GM21825 (cell line): Measurements from ENCODE around the gene NOTO.

Source experiments
- ATAC-seq: cut with Tn5 transposase; IDR thresholded peaks from one replicate; pipeline ENCODE4 v1.9.1; 2021; ENCODE audit warnings: mild to moderate bottlenecking, moderate library complexity; ENCODE audit not compliant: unreplicated experiment

Gene NOTO

DNA sequence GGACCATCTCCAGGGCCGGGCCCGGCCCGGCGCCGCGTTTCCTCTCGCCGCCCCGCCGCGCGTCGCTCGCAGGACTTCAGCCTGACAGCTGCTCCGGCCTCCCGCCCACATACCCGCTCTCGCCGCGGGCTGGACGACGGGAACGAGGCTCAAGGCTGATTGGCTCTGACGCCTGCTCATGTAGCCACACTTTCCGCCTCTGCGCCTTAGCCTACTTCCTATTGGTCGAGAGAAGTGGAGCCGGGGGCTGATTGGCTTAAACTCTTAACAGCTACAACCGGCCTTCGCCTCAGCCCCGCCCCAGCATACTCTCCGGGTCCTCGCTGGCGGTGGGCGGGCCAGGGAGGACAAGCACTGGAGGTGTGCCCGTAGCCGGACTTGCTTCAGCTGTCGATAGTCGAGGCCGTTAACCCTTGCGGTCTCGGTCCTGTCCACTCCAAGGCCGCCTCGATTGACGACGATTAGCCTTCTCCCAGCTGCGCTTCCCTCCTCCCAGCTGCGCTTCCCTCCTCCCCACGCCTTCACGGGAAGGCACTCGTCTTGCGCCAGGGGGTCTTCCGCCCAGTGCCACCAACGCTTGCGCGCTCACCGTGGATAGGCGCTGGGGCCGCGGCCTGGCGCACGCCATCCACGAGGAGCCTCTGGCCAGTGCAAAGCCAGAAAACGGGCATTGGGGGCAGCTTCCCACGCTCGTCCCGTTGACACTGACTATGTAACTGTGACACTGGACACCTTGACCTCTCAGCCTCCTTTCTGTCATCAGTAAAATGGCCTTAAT lies 31.0 kb downstream of the NOTO start, which contains the start of gene PRADC1:
Gene PRADC1 (minus strand): TSS at position 86 of the 778 bp plus-strand sequence. CDS start 79 bp downstream, at position 7.
- peak; percentile 87 for ATAC-seq

DNA sequence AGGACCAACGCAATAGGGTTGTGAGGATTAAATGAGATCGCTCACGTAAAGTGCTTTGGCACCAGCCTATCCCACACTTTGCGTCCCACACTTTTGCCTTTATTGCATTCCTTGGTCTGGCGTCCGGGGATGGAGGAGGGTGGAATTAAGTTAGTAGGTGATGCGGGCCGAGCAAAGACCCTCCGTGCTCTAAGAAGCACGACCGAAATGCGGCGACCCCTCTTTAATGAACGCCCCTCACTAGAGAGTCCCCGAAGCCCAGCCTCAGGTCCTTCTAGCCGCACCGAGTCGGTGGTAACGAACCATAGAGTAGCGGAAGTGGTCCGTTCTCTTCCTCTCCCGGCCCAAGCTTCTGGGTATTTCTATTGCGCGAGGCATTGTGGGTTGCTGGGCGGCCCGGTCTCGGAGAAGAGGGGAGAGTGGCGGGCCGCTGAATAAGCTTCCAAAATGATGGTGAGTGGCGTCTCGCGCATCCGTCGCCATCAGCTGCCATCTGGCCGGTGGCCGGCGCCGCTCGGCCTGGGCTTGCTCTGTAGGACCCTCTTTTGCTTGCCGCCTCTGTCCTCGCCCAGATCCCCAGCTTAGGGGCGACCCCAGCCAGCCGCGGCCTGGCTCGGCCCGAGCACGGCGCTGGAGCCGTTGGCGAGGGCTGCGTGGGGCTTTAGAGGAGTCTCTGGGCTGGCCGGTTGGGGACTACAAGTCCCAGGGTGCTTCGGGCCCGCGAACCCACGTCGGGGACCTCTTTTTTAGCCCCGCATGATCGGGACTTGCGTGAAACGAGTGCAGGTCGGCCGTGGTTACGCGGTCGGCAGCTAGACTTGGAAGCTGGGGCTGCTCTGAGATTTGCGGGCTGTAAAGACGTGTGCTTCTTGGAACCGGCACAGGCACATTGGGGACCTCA lies 31.8 kb downstream of the NOTO start, which contains the start of gene CCT7:
Gene CCT7 (plus strand): TSS at position 377 of the 901 bp plus-strand sequence. CDS start 71 bp downstream, at position 448.
- peak; percentile 60 for ATAC-seq

DNA sequence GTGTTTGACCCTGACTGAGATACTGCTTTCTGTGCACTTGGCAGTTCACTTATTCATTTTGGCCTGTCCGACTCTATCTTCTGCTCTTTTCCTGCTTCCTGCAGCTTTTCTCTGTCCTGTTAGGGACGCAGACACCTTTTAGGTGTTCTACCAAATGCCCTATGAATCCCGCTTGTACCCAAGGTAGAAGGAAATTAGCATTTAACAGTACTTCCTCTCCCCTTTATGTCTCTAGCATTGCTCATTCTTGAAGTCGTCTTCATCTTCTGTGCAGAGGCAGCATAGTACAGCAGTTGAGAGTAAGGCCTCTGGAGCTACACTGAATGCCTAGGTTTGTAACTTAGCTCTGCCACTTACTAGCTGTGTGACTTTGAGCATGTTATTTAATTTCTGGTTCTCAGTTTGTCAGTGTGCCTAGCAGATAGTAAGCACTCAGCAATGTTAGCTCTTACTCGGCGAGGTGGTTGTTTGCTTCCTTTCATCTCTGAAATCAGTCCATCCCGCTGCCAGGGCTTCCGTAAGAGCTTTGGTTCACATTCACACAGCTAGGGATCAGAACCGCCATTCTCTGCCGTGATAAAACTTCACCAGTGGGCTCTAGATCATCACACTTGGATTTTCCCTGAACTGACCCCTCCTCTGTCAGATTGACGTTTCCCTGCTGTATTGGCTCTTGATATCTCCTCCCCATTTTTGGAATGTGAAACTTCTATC lies 33.1 kb downstream of the NOTO start:
- ATAC-seq: no peak

DNA sequence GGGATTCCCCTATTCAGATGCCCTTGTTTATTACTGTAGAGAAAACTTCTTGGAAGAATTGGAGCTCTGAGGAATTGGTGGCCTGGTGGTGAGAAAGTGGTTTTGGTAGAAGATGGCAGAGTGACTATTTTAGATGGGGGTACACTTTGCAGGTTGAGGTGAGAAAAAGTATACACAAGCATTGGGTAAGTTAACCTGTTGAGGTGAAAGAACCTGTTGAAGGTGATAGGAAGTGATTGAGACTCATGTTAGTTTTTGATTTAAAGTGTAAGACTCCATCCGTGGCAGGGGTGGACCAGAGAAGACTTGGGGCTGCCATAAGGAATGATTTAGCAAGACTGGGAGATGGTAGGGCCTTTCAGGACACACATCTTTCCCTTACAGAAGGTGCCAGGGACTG lies 34.8 kb downstream of the NOTO start:
- no peak for ATAC-seq

DNA sequence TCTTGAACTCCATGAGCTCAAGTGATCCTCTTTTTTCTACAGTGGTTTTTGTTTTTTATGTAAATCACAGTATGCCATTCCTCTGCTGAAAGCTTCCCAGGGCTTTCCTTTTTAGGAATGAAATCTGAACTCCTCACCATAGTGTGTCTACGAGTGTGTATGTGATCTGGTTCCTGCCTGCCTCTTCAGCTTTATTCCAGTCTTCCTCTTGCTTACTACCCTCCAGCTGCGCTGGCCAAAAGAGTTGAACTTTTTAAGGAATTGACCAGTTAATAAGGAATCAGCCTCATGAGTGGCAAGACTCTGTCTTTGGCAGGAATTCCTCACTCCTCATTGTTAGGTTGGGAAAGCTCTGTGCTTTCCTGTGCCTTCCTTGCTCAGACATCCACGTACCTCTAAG lies 35.8 kb downstream of the NOTO start:
- no peak for ATAC-seq

DNA sequence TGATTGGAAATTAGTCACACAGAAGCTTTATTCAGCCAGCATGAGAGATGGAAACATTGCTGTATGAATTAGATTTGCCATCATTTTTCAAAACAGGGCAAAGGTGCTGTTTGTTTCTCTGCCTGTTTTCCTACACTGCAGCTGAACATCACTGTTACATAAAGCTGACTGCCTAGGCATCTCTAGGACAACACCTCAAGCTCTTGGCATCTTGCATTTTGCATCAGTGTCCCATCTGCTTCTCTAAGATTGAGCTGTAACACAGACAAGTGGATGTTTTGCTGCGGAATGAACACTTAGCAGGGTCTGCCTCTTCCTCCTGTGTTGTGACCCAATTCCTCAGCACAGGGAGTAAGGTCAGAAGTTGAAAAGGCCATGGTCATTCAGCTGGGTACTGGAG lies 36.6 kb downstream of the NOTO start:
- ATAC-seq: no peak

DNA sequence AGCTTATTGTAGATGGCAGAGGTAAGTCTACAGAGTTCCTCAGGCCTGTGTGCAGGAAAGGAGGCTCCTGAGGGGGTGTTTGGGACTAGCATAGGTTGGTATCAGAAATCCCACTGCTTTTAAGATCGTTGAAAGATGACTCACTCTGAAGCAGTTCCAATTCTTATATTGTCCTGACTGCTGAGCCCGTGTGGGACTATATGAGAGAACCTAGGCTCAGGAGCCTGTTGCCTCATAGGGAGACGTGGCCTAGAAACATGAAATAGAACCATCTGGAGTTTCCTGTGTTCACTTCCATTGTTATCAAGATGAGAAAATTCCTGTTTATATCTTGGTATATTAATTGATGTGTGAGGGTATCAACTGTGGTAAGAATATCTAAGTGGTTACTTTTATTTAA lies 37.4 kb downstream of the NOTO start:
- no peak for ATAC-seq

DNA sequence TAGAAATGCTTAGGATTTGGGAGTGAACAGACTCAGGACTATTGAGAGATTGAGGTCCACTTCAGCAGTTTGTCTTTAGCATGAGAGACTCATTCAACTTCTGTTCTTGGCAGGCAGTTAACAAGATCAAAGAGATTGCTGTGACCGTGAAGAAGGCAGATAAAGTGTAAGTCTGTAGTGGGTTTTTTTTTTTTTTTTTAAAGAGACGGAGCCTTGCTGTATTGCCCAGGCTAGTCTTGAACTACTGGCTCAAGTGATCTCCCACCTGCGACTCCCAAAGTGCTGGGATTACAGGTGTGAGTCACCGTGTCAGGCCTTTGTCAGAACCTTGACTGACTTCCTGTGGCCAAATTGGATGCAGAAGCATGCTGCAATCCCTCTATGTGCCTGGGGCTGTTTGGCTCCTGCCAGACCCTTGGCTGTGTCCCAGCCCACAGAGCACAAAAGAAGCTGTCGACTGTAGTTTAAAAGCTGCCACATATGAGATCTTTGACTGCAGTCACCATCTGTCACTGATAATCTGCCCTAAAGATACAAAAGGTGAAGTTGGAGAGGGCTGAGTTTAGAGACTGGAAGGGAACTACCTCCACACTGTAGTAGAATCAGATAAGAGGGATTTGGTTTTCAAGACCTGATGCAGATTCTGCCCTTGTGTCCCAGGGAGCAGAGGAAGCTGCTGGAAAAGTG lies 41.7 kb downstream of the NOTO start:
- ATAC-seq: no peak

DNA sequence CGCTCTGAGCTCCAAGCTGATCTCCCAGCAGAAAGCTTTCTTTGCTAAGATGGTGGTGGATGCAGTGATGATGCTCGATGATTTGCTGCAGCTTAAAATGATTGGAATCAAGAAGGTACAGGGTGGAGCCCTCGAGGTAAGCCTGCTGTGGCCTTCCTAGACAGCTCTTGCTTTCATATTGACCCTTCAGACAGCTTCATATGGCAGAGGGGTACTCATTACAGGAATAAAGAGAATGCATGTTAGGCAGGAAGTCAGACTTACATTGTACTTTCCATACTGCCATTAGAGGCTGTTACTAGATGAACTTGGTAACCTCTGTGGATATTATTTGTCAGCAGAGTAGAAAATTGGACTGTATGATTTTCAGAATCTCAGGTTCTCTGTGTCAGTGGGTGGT lies 42.2 kb downstream of the NOTO start:
- no peak for ATAC-seq

DNA sequence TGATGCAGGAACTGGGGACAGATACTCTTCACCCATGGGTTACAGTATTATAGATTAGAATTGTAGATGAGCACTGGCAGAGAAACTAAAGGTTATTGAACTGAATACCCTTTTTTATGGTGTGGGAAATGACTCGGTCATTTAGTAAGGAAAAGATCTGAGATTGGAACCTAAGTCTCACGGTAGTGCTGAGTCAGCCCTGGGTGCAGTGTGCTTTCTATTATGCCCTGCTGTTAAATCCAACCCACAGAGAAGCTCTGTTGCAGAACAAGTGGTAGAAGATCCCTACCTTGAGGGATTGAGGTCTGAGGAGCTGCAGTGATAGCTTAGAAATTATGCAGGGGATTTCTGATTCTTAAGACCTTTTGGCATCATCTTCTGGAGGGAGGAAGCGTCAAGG lies 44.5 kb downstream of the NOTO start:
- ATAC-seq: no peak

DNA sequence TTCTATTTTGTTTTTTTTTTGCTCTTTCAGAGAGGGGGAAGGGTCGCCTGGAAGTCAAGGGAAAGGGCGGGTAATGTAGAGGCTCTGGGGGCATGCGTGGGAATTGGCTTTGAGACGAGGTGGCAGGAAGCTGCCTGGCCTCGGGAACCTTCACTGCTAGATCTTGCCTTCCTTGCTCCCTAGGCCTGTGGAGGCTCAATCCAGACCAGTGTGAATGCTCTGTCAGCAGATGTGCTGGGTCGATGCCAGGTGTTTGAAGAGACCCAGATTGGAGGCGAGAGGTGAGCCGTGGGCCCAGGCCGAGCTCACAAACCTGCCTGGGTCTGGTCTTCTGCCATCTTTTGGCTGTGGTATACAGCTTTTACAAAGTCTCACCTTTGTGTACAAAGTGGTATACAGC lies 47.3 kb downstream of the NOTO start:
- no peak for ATAC-seq

DNA sequence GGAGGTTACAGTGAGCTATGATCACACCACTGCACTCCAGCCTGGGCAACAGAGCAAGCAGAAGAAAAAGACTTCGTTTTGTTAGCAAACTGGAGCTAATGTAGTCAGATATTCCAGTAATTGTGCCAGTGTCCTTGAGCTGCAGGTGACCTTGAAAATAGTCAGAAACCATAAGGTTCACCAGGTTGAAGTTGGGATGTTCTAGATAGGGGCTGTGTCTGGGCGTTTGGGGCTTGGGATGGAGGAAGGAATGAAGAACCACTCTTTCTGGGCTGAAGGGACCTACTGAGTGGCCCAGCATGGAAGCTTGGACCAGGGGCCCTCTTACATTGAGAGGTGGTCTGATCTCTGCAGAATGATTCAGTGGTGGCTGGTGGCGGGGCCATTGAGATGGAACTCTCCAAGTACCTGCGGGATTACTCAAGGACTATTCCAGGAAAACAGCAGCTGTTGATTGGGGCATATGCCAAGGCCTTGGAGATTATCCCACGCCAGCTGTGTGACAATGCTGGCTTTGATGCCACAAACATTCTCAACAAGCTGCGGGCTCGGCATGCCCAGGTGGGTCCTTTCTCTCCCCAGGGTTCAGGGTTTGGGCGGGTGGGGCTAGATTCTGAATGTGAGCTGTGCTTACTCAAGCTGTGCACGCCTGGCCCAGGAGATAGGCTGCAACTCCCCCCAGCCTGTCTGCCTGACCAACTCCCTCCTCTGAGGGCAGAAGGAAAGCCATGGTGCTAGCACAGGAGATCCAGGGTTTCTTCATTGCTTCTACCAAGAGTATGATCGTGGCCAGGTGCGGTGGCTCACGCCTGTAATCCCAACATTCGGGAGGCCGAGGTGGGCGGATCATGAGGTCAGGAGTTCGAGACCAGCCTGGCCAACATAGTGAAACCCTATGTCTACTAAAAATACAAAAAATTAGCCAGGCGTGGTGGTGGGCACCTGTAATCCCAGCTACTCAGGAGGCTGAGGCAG lies 48.8 kb downstream of the NOTO start:
- ATAC-seq: no peak

DNA sequence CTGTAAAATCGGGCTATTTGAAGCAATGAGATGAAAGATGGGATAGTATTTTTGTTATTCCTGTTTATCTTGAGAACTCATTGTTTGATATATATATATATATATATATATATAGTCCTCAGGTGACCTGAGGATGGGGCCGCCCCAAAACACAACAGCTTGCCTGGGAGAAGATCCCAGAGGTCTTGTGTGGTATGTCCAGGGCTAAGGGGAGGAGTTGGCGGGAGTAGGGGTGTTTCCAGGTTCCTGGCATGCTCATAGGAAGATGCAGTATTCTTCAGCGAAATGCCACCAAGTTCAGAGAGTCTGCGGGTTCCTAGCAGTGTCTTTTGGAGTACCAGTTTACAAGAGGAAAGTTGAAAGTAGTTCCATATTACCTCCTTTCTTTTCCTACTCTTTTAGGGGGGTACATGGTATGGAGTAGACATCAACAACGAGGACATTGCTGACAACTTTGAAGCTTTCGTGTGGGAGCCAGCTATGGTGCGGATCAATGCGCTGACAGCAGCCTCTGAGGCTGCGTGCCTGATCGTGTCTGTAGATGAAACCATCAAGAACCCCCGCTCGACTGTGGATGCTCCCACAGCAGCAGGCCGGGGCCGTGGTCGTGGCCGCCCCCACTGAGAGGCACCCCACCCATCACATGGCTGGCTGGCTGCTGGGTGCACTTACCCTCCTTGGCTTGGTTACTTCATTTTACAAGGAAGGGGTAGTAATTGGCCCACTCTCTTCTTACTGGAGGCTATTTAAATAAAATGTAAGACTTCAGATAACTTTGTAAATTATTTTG lies 50.1 kb downstream of the NOTO start:
- no peak for ATAC-seq

DNA sequence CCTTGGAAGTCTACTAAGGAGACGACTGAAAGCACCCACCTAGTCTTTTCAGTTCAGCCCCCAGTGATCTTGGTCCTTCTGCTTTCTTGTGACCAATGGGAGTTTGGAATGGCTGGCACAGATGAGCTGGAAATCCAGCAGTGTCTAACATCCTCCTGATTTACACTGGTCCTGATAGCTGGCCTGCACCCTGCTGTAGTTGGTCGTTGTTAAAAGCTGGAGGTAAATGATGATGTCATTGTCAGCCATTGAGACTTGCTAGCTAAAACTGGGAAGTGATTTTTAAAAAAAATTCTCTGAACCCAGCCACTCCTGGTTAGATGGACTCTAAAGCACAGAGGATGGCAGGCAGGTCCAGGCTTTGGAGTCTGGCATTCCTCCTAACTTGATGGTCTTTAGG lies 51.0 kb downstream of the NOTO start:
- ATAC-seq: no peak

DNA sequence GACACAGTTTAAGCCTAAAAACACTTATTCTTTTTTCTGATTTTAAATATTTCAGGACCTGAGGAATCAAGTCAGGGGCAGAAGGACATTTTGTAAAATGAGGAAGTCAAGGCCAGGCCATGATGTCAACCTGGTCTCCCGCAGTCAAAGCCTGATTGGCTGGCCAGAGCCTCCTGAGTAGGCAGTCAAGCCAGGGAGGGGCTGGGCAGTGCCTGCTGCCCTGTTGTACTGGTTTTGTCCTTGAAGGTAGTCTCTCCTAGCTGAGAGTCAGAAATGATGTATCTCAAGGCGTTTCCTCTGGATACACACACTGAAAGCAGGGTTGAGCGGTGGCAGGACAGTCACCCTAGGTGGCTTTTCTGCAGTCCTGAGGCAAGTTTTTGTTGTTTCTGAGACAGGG lies 51.5 kb downstream of the NOTO start:
- ATAC-seq: no peak

DNA sequence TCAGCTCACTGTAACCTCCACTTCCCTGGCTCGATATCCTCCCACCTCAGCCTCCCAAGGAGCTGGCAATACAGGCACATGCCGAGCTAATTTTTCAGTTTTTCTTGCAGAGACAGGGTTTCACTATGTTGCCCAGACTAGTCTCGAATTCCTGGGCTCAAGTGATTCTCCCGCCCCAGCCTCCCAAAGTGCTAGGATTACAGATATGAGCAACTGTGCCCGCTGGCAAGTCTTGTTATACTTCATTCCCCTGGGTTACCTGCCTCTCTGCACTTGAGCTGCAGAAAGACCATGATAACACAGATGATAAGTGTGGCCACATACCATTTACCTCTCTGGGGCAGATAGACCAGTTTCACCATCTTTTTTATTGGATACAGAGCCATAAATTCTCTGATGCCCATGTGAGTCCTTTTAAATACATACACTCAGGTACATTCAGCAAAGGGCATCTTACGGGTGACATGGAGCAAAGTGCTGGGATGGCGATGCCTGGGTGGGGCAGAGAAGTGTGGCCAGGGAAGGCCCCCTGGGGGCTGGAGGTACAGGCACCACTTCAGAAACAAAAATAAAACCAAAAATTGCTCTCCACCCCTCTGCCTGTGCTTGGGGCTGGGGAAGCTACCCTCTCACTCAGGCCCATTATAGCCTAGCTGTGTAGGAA lies 52.1 kb downstream of the NOTO start:
- ATAC-seq: no peak

DNA sequence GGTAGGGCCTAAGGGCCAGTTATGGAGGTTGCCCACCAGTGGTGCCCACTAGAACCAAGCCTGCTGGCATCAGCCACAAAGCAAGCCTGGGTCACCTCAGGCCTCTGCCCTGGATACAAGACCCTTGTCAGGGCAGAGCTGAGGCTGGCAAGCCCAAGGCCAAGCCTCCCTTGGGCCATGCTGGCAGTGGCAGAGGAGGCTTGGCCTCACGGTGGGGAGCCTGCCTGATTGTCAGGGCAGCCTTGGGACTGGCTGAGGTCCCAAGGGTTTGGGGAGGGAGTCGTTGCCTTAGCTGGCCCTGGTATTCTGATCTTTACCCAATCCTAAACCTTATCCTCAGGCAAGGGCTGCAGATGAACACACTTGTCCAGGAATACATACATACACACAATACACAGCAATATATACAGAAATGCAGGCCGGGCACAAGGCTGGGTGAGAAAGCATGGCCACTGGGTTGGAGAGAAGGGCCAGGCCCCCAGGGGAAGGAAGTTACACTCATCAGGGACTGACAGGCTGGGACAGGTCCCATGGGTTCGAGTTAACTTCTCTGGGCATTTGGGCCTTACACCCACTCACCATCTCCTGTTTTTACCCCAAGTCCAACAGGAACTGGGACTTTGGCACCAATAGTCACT lies 52.8 kb downstream of the NOTO start:
- ATAC-seq: no peak
